NCI-H2081 treated with DMSO at 0.1 percent for 48 hours (cell line): Measurements from ENCODE around the gene TAS2R19.

Experiments
- DNase-seq: peaks from one replicate; lab custom pipeline; 2025; lab: John Stamatoyannopoulos, UW

TAS2R19 gene

GRCh38 chr12:10989107-10989506, 33.3 kb downstream of the TAS2R19 start:
- no peak for DNase-seq

GRCh38 chr12:10986812-10987211, 35.6 kb downstream of the TAS2R19 start, which contains the start of gene TAS2R50:
TAS2R50 (minus strand) TSS chr12:10986912; CDS start chr12:10986860, 52 bp downstream.
- DNase-seq: no peak

GRCh38 chr12:10982244-10982643, 40.2 kb downstream of the TAS2R19 start:
- DNase-seq: no peak

- DNase-seq: no peak
Measured at GRCh38 chr12:10974965-10975364, 47.5 kb downstream of the TAS2R19 start.
